OCI-LY1 (cell line): ENCODE results near the gene DLX2.

ENCODE experiments used
- H2AFZ ChIP-seq: fragments of 200-600 bp; sonication (generic), shearing (Covaris generic); 2 replicates; pipeline ENCODE4 v1.6.0; 2014; ENCODE audit warnings: antibody characterized with exemption, mild to moderate bottlenecking, low read length
- H3F3A ChIP-seq: fragments of 200-600 bp; sonication (generic), shearing (Covaris generic); 2 replicates; pipeline ENCODE4 v1.6.0; 2014; ENCODE audit warnings: mild to moderate bottlenecking, antibody characterized with exemption, low read length, moderate library complexity; ENCODE audit not compliant: insufficient read depth
- H3K27ac ChIP-seq: fragments of 200-600 bp; sonication (generic); 2 replicates; pipeline ENCODE4 v1.5.1; 2014; ENCODE audit warnings: low read length, mixed run types, mild to moderate bottlenecking, low read depth; ENCODE audit not compliant: poor library complexity, severe bottlenecking
- H3K27me3 ChIP-seq: fragments of 200-600 bp; sonication (generic); 2 replicates; pipeline ENCODE4 v1.6.0; 2014; ENCODE audit warnings: antibody characterized with exemption, mild to moderate bottlenecking, low read length, moderate library complexity; ENCODE audit not compliant: insufficient read depth
- H3K36me3 ChIP-seq: fragments of 200-600 bp; sonication (generic); 2 replicates; pipeline ENCODE4 v1.6.1; 2014; ENCODE audit warnings: mild to moderate bottlenecking, antibody characterized with exemption, low read length, moderate library complexity, mixed read lengths; ENCODE audit not compliant: insufficient read depth
- H3K4me1 ChIP-seq: fragments of 200-600 bp; sonication (generic); 2 replicates; pipeline ENCODE4 v1.5.1; 2014; ENCODE audit warnings: mild to moderate bottlenecking, low read length, moderate library complexity; ENCODE audit not compliant: insufficient read depth, severe bottlenecking
- H3K4me2 ChIP-seq: fragments of 200-600 bp; sonication (generic), shearing (Covaris generic); 2 replicates; pipeline ENCODE4 v1.6.1; 2014; ENCODE audit warnings: low read length
- H3K4me3 ChIP-seq: fragments of 200-600 bp; sonication (generic); 2 replicates; pipeline ENCODE4 v1.5.1; 2014; ENCODE audit warnings: low read length, low read depth, mild to moderate bottlenecking, mixed read lengths; ENCODE audit not compliant: poor library complexity, severe bottlenecking
- H3K79me2 ChIP-seq: fragments of 200-600 bp; shearing (Covaris generic); 2 replicates; pipeline ENCODE4 v1.6.1; 2016; ENCODE audit warnings: mixed run types, low read length, mixed read lengths; ENCODE audit not compliant: insufficient read depth
- H3K9ac ChIP-seq: fragments of 200-600 bp; sonication (generic), shearing (Covaris generic); 2 replicates; pipeline ENCODE4 v1.6.1; 2014; ENCODE audit warnings: mild to moderate bottlenecking, low read length, mixed read lengths
- H3K9me2 ChIP-seq: fragments of 200-600 bp; sonication (generic), shearing (Covaris generic); 2 replicates; pipeline ENCODE4 v1.6.1; 2014; ENCODE audit warnings: low read depth, mild to moderate bottlenecking, low read length, mixed read lengths
- H3K9me3 ChIP-seq: fragments of 200-600 bp; shearing (Covaris generic); 2 replicates; pipeline ENCODE4 v1.6.1; 2014; ENCODE audit warnings: low read length, mixed read lengths
- H4K20me1 ChIP-seq: fragments of 200-600 bp; sonication (generic), shearing (Covaris generic); 2 replicates; pipeline ENCODE4 v1.6.0; 2016; ENCODE audit warnings: mild to moderate bottlenecking, low read length; ENCODE audit not compliant: insufficient read depth
- EZH2 ChIP-seq: fragments of 200-600 bp; sonication (generic), shearing (Covaris generic); IDR thresholded peaks from 2 replicates; pipeline ENCODE4 v1.8.0; 2017; ENCODE audit warnings: borderline replicate concordance, mixed run types, mild to moderate bottlenecking, antibody characterized with exemption, low read length, moderate library complexity, mixed read lengths
- TF ChIP-seq, protein P1 (sequence below): fragments of 200-600 bp; sonication (generic), shearing (Covaris generic); IDR thresholded peaks from 2 replicates; pipeline ENCODE4 v1.5.1; 2017; ENCODE audit warnings: mild to moderate bottlenecking, antibody characterized with exemption, low read length, moderate library complexity, mixed read lengths

Gene DLX2

DNA sequence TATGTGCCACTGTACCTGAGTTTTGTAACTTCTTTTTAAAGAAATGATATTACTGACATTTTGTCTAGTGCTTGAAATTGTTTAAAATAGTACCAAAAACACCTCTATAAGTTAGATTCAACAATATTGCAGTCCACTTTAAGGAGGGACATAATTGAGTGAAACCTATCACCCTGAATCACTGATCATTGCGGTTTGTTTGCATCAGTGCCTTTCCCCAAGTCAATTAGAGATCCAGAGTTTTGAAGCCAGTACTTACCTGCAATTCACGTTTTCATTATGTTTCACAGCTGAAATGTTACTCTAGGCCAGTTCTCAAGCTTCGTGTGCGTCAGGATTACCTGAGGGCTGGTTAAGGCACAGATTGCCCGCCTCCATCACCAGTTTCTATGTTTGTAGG lies 44.0 kb downstream of the DLX2 start:
- Histone ChIP-seq H3K4me1 (no peaks in the 10 kb centered on the region), H3K79me2 (no peaks in the 10 kb centered on the region), H4K20me1 (no peaks in the 10 kb centered on the region), H3K4me2 (no peak overlapping the region), H3K36me3 (no peaks in the 10 kb centered on the region), H3K4me3 (no peak overlapping the region), H3F3A (no peaks in the 10 kb centered on the region), H3K27ac (no peak overlapping the region), H3K9me3 (no peaks in the 10 kb centered on the region), H2AFZ (no peak overlapping the region), H3K9me2 (no peaks in the 10 kb centered on the region), H3K9ac (no peak overlapping the region), H3K27me3 (no peaks in the 10 kb centered on the region)
- no peak for TF ChIP-seq EZH2

- H3K27ac ChIP-seq = no peak overlapping the region
- H2AFZ ChIP-seq = no peak overlapping the region
- no peaks in the 10 kb centered on the region for H3F3A ChIP-seq
- no peaks in the 10 kb centered on the region for H3K9me2 ChIP-seq
- H3K4me1 ChIP-seq = no peaks in the 10 kb centered on the region
- H3K9ac ChIP-seq = no peak overlapping the region
- no peaks in the 10 kb centered on the region for H3K79me2 ChIP-seq
- no peaks in the 10 kb centered on the region for H4K20me1 ChIP-seq
- H3K4me3 ChIP-seq = no peak overlapping the region
- no peaks in the 10 kb centered on the region for H3K36me3 ChIP-seq
- TF ChIP-seq, protein P1, sequence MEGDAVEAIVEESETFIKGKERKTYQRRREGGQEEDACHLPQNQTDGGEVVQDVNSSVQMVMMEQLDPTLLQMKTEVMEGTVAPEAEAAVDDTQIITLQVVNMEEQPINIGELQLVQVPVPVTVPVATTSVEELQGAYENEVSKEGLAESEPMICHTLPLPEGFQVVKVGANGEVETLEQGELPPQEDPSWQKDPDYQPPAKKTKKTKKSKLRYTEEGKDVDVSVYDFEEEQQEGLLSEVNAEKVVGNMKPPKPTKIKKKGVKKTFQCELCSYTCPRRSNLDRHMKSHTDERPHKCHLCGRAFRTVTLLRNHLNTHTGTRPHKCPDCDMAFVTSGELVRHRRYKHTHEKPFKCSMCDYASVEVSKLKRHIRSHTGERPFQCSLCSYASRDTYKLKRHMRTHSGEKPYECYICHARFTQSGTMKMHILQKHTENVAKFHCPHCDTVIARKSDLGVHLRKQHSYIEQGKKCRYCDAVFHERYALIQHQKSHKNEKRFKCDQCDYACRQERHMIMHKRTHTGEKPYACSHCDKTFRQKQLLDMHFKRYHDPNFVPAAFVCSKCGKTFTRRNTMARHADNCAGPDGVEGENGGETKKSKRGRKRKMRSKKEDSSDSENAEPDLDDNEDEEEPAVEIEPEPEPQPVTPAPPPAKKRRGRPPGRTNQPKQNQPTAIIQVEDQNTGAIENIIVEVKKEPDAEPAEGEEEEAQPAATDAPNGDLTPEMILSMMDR = no peak
- no peak for TF ChIP-seq EZH2
- no peaks in the 10 kb centered on the region for H3K27me3 ChIP-seq
- H3K4me2 ChIP-seq = no peak overlapping the region
- no peaks in the 10 kb centered on the region for H3K9me3 ChIP-seq
Measured at GRCh38 chr2:172056293-172056692, 46.4 kb downstream of the DLX2 start.

- H3K4me1 ChIP-seq = no peaks in the 10 kb centered on the region
- no peaks in the 10 kb centered on the region for H3K36me3 ChIP-seq
- H3K9me3 ChIP-seq = no peaks in the 10 kb centered on the region
- H4K20me1 ChIP-seq = no peaks in the 10 kb centered on the region
- H3K27me3 ChIP-seq = no peaks in the 10 kb centered on the region
- no peaks in the 10 kb centered on the region for H3F3A ChIP-seq
- no peak overlapping the region for H3K27ac ChIP-seq
- H3K4me3 ChIP-seq = no peak overlapping the region
- TF ChIP-seq EZH2 = no peak
- TF ChIP-seq, protein P1 = no peak
- H3K9me2 ChIP-seq = no peaks in the 10 kb centered on the region
- H2AFZ ChIP-seq = no peak overlapping the region; the same call in 1 of the 2 replicates
- H3K4me2 ChIP-seq = no peak overlapping the region
- H3K79me2 ChIP-seq = no peaks in the 10 kb centered on the region
- no peak overlapping the region for H3K9ac ChIP-seq
Measured at GRCh38 chr2:172053486-172053885, 49.2 kb downstream of the DLX2 start.
